Astrocyte (in vitro differentiated cells and primary cell): ENCODE measurements around the gene LARP6. TPM values are rescaled to one million over a fixed set of nuclear protein-coding genes. Genes with fewer than 3 reads are reported as not detected.

Source experiments
- DNase-seq: peaks from one replicate; pipeline ENCODE4 v3.0.0-alpha.2; 2010; ENCODE audit warnings: low read depth
- FAIRE-seq: peaks from 2 replicates; lab custom pipeline; 2011; peaks lifted over from hg19 to GRCh38; lab: Jason Lieb, UNC
- H2AFZ ChIP-seq: 2 replicates; pipeline ENCODE4 v1.6.0; 2012; ENCODE audit warnings: low read depth, low read length, inconsistent platforms
- H3K27ac ChIP-seq: 2 replicates; pipeline ENCODE4 v1.5.1; 2011; ENCODE audit warnings: low read depth, low read length, inconsistent platforms
- H3K27me3 ChIP-seq: 2 replicates; pipeline ENCODE4 v1.6.0; 2011; ENCODE audit warnings: low read length, inconsistent platforms; ENCODE audit not compliant: insufficient read depth
- H3K36me3 ChIP-seq: 2 replicates; pipeline ENCODE4 v1.5.1; 2011; ENCODE audit warnings: low read length, inconsistent platforms; ENCODE audit not compliant: insufficient read depth
- H3K4me1 ChIP-seq: 2 replicates; pipeline ENCODE4 v1.5.1; 2011; ENCODE audit warnings: low read length, inconsistent platforms; ENCODE audit not compliant: insufficient read depth
- H3K4me2 ChIP-seq: 2 replicates; pipeline ENCODE4 v1.6.0; 2012; ENCODE audit warnings: low read length, inconsistent platforms
- H3K4me3 ChIP-seq: 2 replicates; pipeline ENCODE4 v1.5.1; 2011; ENCODE audit warnings: low read depth, mild to moderate bottlenecking, low read length, inconsistent platforms; ENCODE audit not compliant: insufficient read depth
- H3K79me2 ChIP-seq: 2 replicates; pipeline ENCODE4 v1.6.0; 2012; ENCODE audit warnings: mild to moderate bottlenecking, low read length, inconsistent platforms; ENCODE audit not compliant: insufficient read depth
- H3K9ac ChIP-seq: 2 replicates; pipeline ENCODE4 v1.6.0; 2012; ENCODE audit warnings: mild to moderate bottlenecking, low read length, inconsistent platforms
- H3K9me3 ChIP-seq: 2 replicates; pipeline ENCODE4 v1.5.1; 2012; ENCODE audit warnings: low read depth, mild to moderate bottlenecking, low read length, inconsistent platforms; ENCODE audit not compliant: insufficient read depth
- H4K20me1 ChIP-seq: 2 replicates; pipeline ENCODE4 v1.6.0; 2012; ENCODE audit warnings: low read length, inconsistent platforms; ENCODE audit not compliant: insufficient read depth
- H3K27ac Mint-ChIP-seq: one replicate; pipeline ENCODE4 v1.8.0; 2021; ENCODE audit warnings: mild to moderate bottlenecking, mixed read lengths; ENCODE audit not compliant: unreplicated experiment
- H3K27me3 Mint-ChIP-seq: one replicate; pipeline ENCODE4 v1.8.0; 2021; ENCODE audit warnings: low read depth, mixed read lengths; ENCODE audit not compliant: unreplicated experiment
- H3K36me3 Mint-ChIP-seq: one replicate; pipeline ENCODE4 v1.8.0; 2021; ENCODE audit warnings: low read depth, mixed read lengths; ENCODE audit not compliant: unreplicated experiment
- H3K4me1 Mint-ChIP-seq: one replicate; pipeline ENCODE4 v1.8.0; 2021; ENCODE audit warnings: low read depth, mixed read lengths; ENCODE audit not compliant: unreplicated experiment
- H3K4me3 Mint-ChIP-seq: one replicate; pipeline ENCODE4 v1.8.0; 2021; ENCODE audit warnings: mild to moderate bottlenecking, moderate library complexity, mixed read lengths; ENCODE audit not compliant: unreplicated experiment
- H3K9me3 Mint-ChIP-seq: one replicate; pipeline ENCODE4 v1.8.0; 2021; ENCODE audit warnings: mild to moderate bottlenecking, mixed read lengths; ENCODE audit not compliant: unreplicated experiment
- EZH2 ChIP-seq: IDR thresholded peaks from 2 replicates; pipeline ENCODE4 v1.6.1; 2012; ENCODE audit warnings: mild to moderate bottlenecking, low read length, inconsistent platforms; ENCODE audit not compliant: insufficient read depth
- total RNA-seq: library from RNA; stranded (reverse); gene quantifications from 2 replicates; pipeline ENCODE4 v1.2.1, GENCODE V29; 2021
- TF ChIP-seq, protein P1 (sequence below): IDR thresholded peaks from 2 replicates; pipeline ENCODE4 v1.5.1; 2011; ENCODE audit warnings: low read depth, mild to moderate bottlenecking, inconsistent platforms, low read length, moderate library complexity; ENCODE audit not compliant: insufficient read depth

Gene LARP6
- total RNA-seq, 1 donor from 2014 or later = 61.5 TPM

DNA sequence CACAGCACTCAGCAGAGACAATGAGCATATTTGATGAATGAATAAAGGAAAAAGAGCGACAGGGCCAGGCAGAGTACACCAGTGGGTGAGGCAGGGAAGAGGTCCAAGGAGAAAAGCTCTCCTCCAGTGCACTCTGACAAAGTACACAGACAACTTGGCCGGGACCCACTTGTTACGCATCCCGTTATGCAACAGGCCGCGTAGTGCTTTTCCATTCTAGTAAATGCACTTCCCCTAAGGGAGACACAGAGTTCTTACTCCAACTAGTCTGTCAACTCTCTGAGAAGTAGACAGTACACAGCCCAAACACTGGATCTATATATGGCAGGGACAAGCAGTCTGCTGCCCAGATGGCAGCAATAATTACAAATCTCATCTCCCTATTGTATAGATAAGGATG lies 18.5 kb downstream of the LARP6 start:
- TF ChIP-seq, protein P1, sequence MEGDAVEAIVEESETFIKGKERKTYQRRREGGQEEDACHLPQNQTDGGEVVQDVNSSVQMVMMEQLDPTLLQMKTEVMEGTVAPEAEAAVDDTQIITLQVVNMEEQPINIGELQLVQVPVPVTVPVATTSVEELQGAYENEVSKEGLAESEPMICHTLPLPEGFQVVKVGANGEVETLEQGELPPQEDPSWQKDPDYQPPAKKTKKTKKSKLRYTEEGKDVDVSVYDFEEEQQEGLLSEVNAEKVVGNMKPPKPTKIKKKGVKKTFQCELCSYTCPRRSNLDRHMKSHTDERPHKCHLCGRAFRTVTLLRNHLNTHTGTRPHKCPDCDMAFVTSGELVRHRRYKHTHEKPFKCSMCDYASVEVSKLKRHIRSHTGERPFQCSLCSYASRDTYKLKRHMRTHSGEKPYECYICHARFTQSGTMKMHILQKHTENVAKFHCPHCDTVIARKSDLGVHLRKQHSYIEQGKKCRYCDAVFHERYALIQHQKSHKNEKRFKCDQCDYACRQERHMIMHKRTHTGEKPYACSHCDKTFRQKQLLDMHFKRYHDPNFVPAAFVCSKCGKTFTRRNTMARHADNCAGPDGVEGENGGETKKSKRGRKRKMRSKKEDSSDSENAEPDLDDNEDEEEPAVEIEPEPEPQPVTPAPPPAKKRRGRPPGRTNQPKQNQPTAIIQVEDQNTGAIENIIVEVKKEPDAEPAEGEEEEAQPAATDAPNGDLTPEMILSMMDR = no peak
- TF ChIP-seq EZH2 = no peak
- peaks cover 2% of the 10 kb centered on the region for H3K9me3 Mint-ChIP-seq

DNA sequence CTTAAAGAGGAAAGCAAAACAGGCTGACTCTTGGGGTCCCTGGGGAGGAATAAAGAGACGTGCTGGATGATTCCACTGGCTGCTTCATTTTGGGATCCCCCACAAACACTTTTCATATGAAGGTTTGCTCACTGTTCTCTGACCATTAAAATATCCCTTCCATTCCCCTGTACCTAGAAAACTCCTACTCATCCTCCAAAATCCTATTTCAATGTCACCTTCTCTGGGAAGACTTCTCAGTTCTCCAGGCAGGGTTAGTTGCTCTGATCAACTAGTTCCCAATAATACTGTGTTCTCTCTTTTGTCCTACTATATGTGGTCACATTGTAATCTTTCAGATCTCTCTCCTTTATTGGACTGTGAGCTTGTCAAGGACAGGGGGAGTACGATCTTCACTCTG lies 19.0 kb downstream of the LARP6 start:
- H4K20me1 ChIP-seq = peaks cover 11% of the 10 kb centered on the region
- no peak overlapping the region for H3K9ac ChIP-seq
- no peaks in the 10 kb centered on the region for H3K27me3 ChIP-seq
- H3K27ac Mint-ChIP-seq = no peak overlapping the region
- DNase-seq = no peak
- H3K27ac ChIP-seq = no peak overlapping the region
- no peak overlapping the region for H3K4me2 ChIP-seq
- H3K4me1 Mint-ChIP-seq = peaks cover 32% of the 10 kb centered on the region
- no peaks in the 10 kb centered on the region for H3K9me3 ChIP-seq
- H3K4me3 Mint-ChIP-seq = no peak overlapping the region
- peaks cover 8% of the 10 kb centered on the region for H3K79me2 ChIP-seq
- no peak overlapping the region for H3K4me3 ChIP-seq
- peaks cover 30% of the 10 kb centered on the region for H3K36me3 ChIP-seq
- no peak for FAIRE-seq
- peaks cover 13% of the 10 kb centered on the region for H3K4me1 ChIP-seq
- H2AFZ ChIP-seq = no peak overlapping the region
- H3K36me3 Mint-ChIP-seq = peaks cover 41% of the 10 kb centered on the region
- H3K27me3 Mint-ChIP-seq = no peaks in the 10 kb centered on the region
- TF ChIP-seq EZH2 = no peak
- TF ChIP-seq, protein P1 = no peak
- H3K9me3 Mint-ChIP-seq = peaks cover 2% of the 10 kb centered on the region

More for the DNA sequence above, 18.5 kb downstream of the LARP6 start:
- peaks cover 29% of the 10 kb centered on the region for H3K4me1 Mint-ChIP-seq
- Histone ChIP-seq H4K20me1 (peaks cover 8% of the 10 kb centered on the region), H3K4me1 (peaks cover 13% of the 10 kb centered on the region), H3K9ac (no peak overlapping the region), H3K27me3 (no peaks in the 10 kb centered on the region), H3K36me3 (peaks cover 30% of the 10 kb centered on the region), H3K27ac (no peak overlapping the region), H3K9me3 (no peaks in the 10 kb centered on the region), H2AFZ (no peak overlapping the region), H3K4me3 (no peak overlapping the region), H3K79me2 (peaks cover 8% of the 10 kb centered on the region), H3K4me2 (no peak overlapping the region)
- H3K4me3 Mint-ChIP-seq = no peak overlapping the region
- H3K27ac Mint-ChIP-seq = no peak overlapping the region
- DNase-seq = no peak
- no peak for FAIRE-seq
- H3K36me3 Mint-ChIP-seq = peaks cover 40% of the 10 kb centered on the region
- H3K27me3 Mint-ChIP-seq = no peaks in the 10 kb centered on the region
